Measurements from ENCODE around the gene ATAD3B.
"Not testable (repeated sequence)": the region's sequence is repeated elsewhere in the genome, so short reads cannot be mapped to it uniquely, and the experiment has no call there.

Gene ATAD3B

GRCh38 chr1:1425426-1425752 lies 46.2 kb upstream of the ATAD3B start:
- DNase-seq (ENCODE audit: low read depth), result no peak
- no peak for TF ChIP-seq MAX (IDR thresholded peaks at IDR 0.05; ENCODE audit: low read depth, low read length)
- H3K4me3 ChIP-seq (ENCODE audit: low read depth, low read length), result no peak overlapping the region

- no peak overlapping the region for H3K4me3 ChIP-seq (ENCODE audit: low read depth, low read length)
- DNase-seq (ENCODE audit: low read depth), result no peak
- TF ChIP-seq MYC (IDR thresholded peaks at IDR 0.05; ENCODE audit: low read depth, low read length) (no peak), CTCF (IDR thresholded peaks at IDR 0.05; ENCODE audit: low read depth, low read length) (no peak), MAX (IDR thresholded peaks at IDR 0.05; ENCODE audit: low read depth, low read length) (no peak), POLR2A (IDR thresholded peaks at IDR 0.05; ENCODE audit: extremely low read depth, insufficient read length) (no peak)
These were observed 45.6 kb upstream of the ATAD3B start for GRCh38 chr1:1425753-1426495.

GRCh38 chr1:1426496-1427105 lies 45.0 kb upstream of the ATAD3B start:
- H3K4me3 ChIP-seq (ENCODE audit: low read depth, low read length), result no peak overlapping the region
- DNase-seq (ENCODE audit: low read depth), result no peak

GRCh38 chr1:1427106-1427819 lies 44.3 kb upstream of the ATAD3B start:
- H3K4me3 ChIP-seq (ENCODE audit: low read depth, low read length), result no peak overlapping the region
- TF ChIP-seq POLR2A (IDR thresholded peaks at IDR 0.05; ENCODE audit: extremely low read depth, insufficient read length) (no peak), MAX (IDR thresholded peaks at IDR 0.05; ENCODE audit: low read depth, low read length) (no peak), MYC (IDR thresholded peaks at IDR 0.05; ENCODE audit: low read depth, low read length) (no peak), CTCF (IDR thresholded peaks at IDR 0.05; ENCODE audit: low read depth, low read length) (no peak)
- DNase-seq (ENCODE audit: low read depth), result no peak

More at GRCh38 chr1:1426496-1427105, 45.0 kb upstream of the ATAD3B start:
- TF ChIP-seq MAX (IDR thresholded peaks at IDR 0.05; ENCODE audit: low read depth, low read length) (no peak), POLR2A (IDR thresholded peaks at IDR 0.05; ENCODE audit: extremely low read depth, insufficient read length) (no peak), CTCF (IDR thresholded peaks at IDR 0.05; ENCODE audit: low read depth, low read length) (no peak), MYC (IDR thresholded peaks at IDR 0.05; ENCODE audit: low read depth, low read length) (no peak)

GRCh38 chr1:1427820-1428148 lies 43.8 kb upstream of the ATAD3B start:
- no peak overlapping the region for H3K4me3 ChIP-seq (ENCODE audit: low read depth, low read length)
- TF ChIP-seq MAX (IDR thresholded peaks at IDR 0.05; ENCODE audit: low read depth, low read length) (no peak), MYC (IDR thresholded peaks at IDR 0.05; ENCODE audit: low read depth, low read length) (no peak), CTCF (IDR thresholded peaks at IDR 0.05; ENCODE audit: low read depth, low read length) (no peak), POLR2A (IDR thresholded peaks at IDR 0.05; ENCODE audit: extremely low read depth, insufficient read length) (no peak)
- no peak for DNase-seq (ENCODE audit: low read depth)

- DNase-seq (ENCODE audit: low read depth), result no peak
- no peak overlapping the region for H3K4me3 ChIP-seq (ENCODE audit: low read depth, low read length)
- TF ChIP-seq MYC (IDR thresholded peaks at IDR 0.05; ENCODE audit: low read depth, low read length), result no peak
- no peak for TF ChIP-seq POLR2A (IDR thresholded peaks at IDR 0.05; ENCODE audit: extremely low read depth, insufficient read length)
- no peak for TF ChIP-seq MAX (IDR thresholded peaks at IDR 0.05; ENCODE audit: low read depth, low read length)
- no peak for TF ChIP-seq CTCF (IDR thresholded peaks at IDR 0.05; ENCODE audit: low read depth, low read length)
These were observed 43.4 kb upstream of the ATAD3B start for GRCh38 chr1:1428174-1428573.

- not testable (repeated sequence) for H3K4me3 ChIP-seq (ENCODE audit: low read depth, low read length); DNase-seq (ENCODE audit: low read depth)
These were observed 42.6 kb upstream of the ATAD3B start for GRCh38 chr1:1428967-1429366.

Data from NB4 (cell line).